ENCODE measurements around the gene PRR13. TPM values are rescaled to one million over a fixed set of nuclear protein-coding genes. Genes with fewer than 3 reads are reported as not detected.

Gene PRR13
- total and polyA plus RNA-seq, 2 of the 8 experiments (the other 6 are each of a cell fraction or from before 2014, with no cell fraction given) = 82.9 to 185 TPM

GRCh38 chr12:53483225-53483978 is 41.9 kb downstream of the PRR13 start (continued):
- TF ChIP-seq CTCF (IDR thresholded peaks at IDR 0.05; ENCODE audit: control extremely low read depth in 1 of 3, insufficient read depth in 1 of 3, low read depth in 1 of 3, low read length in 3 of 3) = no peak
- peak; percentile 81; the same call in 1 of the 2 replicates for TF ChIP-seq POLR2AphosphoS5 (IDR thresholded peaks at IDR 0.05; ENCODE audit: low read depth, low read length)
- TF ChIP-seq ZNF274 (IDR thresholded peaks at IDR 0.05; ENCODE audit: borderline replicate concordance, extremely low read depth, low read length) = no peak
- no peak for TF ChIP-seq ATF3 (IDR thresholded peaks at IDR 0.05; ENCODE audit: insufficient read depth, low read depth, low read length)
- no peak for TF ChIP-seq RAD21 (IDR thresholded peaks at IDR 0.05 in 1 of 2, conservative IDR thresholded peaks at IDR 0.05 in 1 of 2; ENCODE audit: low read depth in 2 of 2, low read length in 2 of 2)
- peak; percentile 46 to 82 for TF ChIP-seq POLR2A (IDR thresholded peaks at IDR 0.05; ENCODE audit: control extremely low read depth in 1 of 2, low read depth in 2 of 2, low read length in 2 of 2)
